ENCODE data around the gene GSG1L2. TPM values are rescaled to one million over a fixed set of nuclear protein-coding genes. Genes with fewer than 3 reads are reported as not detected.
A peak's percentile ranks its signal among the peaks of the same experiment; 100 is the strongest.

The GSG1L2 gene
- polyA plus RNA-seq, 3 donors, result not detected

DNA sequence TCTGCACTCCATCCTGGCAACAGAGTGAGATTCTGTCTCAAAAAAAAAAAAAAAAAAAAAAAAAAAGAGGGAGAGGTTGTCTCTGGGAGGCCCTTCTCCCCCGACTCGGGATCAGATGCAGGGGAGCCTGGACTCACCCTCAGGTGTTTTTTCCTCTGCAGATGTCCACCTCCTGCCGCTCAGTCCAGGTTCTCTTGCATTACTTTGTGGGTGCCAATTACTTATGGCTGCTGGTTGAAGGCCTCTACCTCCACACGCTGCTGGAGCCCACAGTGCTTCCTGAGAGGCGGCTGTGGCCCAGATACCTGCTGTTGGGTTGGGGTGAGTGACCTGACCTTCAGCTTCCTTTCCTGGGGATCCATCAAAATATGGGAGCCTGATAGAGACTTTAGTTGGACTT, 37.9 kb upstream of the GSG1L2 start:
- Histone ChIP-seq H3K9ac (ENCODE audit: insufficient read depth, low read length, poor library complexity, severe bottlenecking) (no peak overlapping the region), H4K20me1 (ENCODE audit: insufficient read depth, low read length) (no peaks in the 10 kb centered on the region), H3K9me3 (replicated peaks in 1 of 2; ENCODE audit: control insufficient read depth in 1 of 2, insufficient read depth in 1 of 2, low read length in 2 of 2) (peaks cover 0 to 20% of the 10 kb centered on the region in 2 donors), H3K36me3 (replicated peaks in 1 of 2; ENCODE audit: control insufficient read depth in 1 of 2, insufficient read depth in 2 of 2, low read length in 2 of 2) (no peaks in the 10 kb centered on the region), H3K27me3 (ENCODE audit: control insufficient read depth in 2 of 2, insufficient read depth in 2 of 2, low read length in 2 of 2) (no peaks in the 10 kb centered on the region), H3K4me1 (ENCODE audit: control insufficient read depth in 1 of 2, insufficient read depth in 2 of 2, low read length in 2 of 2) (no peaks in the 10 kb centered on the region), H3K4me2 (replicated peaks; ENCODE audit: extremely low read depth, low read length, poor library complexity, severe bottlenecking) (no peak overlapping the region), H3K27ac (ENCODE audit: low read depth in 1 of 2, low read length in 2 of 2) (no peak overlapping the region), H3K79me2 (ENCODE audit: insufficient read depth, low read length) (no peaks in the 10 kb centered on the region), H2AFZ (ENCODE audit: insufficient read depth, low read depth, low read length, poor library complexity, severe bottlenecking) (no peak overlapping the region), H3K4me3 (replicated peaks in 1 of 3; ENCODE audit: low read depth in 2 of 3, low read length in 3 of 3) (no peak overlapping the region)
- Mint-ChIP-seq H3K4me3 (no peak overlapping the region), H3K27ac (no peak overlapping the region), H3K27me3 (ENCODE audit: low read depth in 3 of 3) (peaks cover 0 to 7% (median 0%) of the 10 kb centered on the region in 3 donors), H3K4me1 (no peaks in the 10 kb centered on the region), H3K36me3 (no peaks in the 10 kb centered on the region), H3K9me3 (peaks cover 3 to 36% (median 19%) of the 10 kb centered on the region in 7 donors)
- 100% methylated on average over 1 of the region's 5 CpGs for WGBS (ENCODE audit: insufficient coverage)
- intact Hi-C loops (cut with micrococcal nuclease), result no loop called here
- TF ChIP-seq, protein P1, sequence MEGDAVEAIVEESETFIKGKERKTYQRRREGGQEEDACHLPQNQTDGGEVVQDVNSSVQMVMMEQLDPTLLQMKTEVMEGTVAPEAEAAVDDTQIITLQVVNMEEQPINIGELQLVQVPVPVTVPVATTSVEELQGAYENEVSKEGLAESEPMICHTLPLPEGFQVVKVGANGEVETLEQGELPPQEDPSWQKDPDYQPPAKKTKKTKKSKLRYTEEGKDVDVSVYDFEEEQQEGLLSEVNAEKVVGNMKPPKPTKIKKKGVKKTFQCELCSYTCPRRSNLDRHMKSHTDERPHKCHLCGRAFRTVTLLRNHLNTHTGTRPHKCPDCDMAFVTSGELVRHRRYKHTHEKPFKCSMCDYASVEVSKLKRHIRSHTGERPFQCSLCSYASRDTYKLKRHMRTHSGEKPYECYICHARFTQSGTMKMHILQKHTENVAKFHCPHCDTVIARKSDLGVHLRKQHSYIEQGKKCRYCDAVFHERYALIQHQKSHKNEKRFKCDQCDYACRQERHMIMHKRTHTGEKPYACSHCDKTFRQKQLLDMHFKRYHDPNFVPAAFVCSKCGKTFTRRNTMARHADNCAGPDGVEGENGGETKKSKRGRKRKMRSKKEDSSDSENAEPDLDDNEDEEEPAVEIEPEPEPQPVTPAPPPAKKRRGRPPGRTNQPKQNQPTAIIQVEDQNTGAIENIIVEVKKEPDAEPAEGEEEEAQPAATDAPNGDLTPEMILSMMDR (IDR thresholded peaks at IDR 0.05), result no peak
- DNase-seq, result no peak

DNA sequence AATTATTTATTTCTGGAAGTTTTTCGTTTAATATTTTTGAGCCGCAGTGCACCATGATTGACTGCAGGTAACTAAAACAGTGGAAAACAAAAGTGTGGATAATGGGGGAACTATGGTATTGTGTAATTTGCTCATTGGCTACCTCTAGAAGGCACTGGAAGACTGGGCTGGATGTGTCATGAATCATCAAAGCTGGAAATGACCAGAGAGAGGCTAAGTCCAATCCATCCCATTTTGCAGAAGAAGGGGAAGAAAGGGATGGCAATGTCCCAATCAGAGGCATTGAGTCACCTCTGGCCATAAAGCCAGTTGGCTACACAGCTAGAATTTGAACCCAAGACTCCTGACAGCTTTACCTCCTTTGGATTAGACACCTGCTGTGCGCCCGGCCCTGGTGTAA, 33.2 kb upstream of the GSG1L2 start:
- Mint-ChIP-seq H3K27ac (no peak overlapping the region), H3K4me1 (no peaks in the 10 kb centered on the region), H3K9me3 (peaks cover 5 to 20% (median 11%) of the 10 kb centered on the region in 7 donors), H3K4me3 (no peak overlapping the region), H3K36me3 (no peaks in the 10 kb centered on the region), H3K27me3 (ENCODE audit: low read depth in 3 of 3) (peaks cover 1 to 6% (median 3%) of the 10 kb centered on the region in 3 donors)
- Histone ChIP-seq H3K9me3 (replicated peaks in 1 of 2; ENCODE audit: control insufficient read depth in 1 of 2, insufficient read depth in 1 of 2, low read length in 2 of 2) (peaks cover 0 to 13% of the 10 kb centered on the region in 2 donors), H3K27ac (ENCODE audit: low read depth in 1 of 2, low read length in 2 of 2) (no peak overlapping the region), H2AFZ (ENCODE audit: insufficient read depth, low read depth, low read length, poor library complexity, severe bottlenecking) (no peak overlapping the region), H3K79me2 (ENCODE audit: insufficient read depth, low read length) (no peaks in the 10 kb centered on the region), H3K4me3 (replicated peaks in 1 of 3; ENCODE audit: low read depth in 2 of 3, low read length in 3 of 3) (no peak overlapping the region), H3K9ac (ENCODE audit: insufficient read depth, low read length, poor library complexity, severe bottlenecking) (no peak overlapping the region), H3K4me1 (ENCODE audit: control insufficient read depth in 1 of 2, insufficient read depth in 2 of 2, low read length in 2 of 2) (no peaks in the 10 kb centered on the region), H3K27me3 (ENCODE audit: control insufficient read depth in 2 of 2, insufficient read depth in 2 of 2, low read length in 2 of 2) (no peaks in the 10 kb centered on the region), H3K4me2 (replicated peaks; ENCODE audit: extremely low read depth, low read length, poor library complexity, severe bottlenecking) (no peak overlapping the region), H3K36me3 (replicated peaks in 1 of 2; ENCODE audit: control insufficient read depth in 1 of 2, insufficient read depth in 2 of 2, low read length in 2 of 2) (no peaks in the 10 kb centered on the region), H4K20me1 (ENCODE audit: insufficient read depth, low read length) (no peaks in the 10 kb centered on the region)
- intact Hi-C loops (cut with micrococcal nuclease), result no loop called here
- 100% methylated on average over 1 of the region's 4 CpGs for WGBS (ENCODE audit: insufficient coverage)
- DNase-seq, result peak in 1 of 3 donors; percentile 15
- TF ChIP-seq, protein P1 (IDR thresholded peaks at IDR 0.05), result no peak
